A549 (cell line): ENCODE results near the gene TFE3. TPM values are rescaled to one million over a fixed set of nuclear protein-coding genes. Genes with fewer than 3 reads are reported as not detected.

Experiments
- ATAC-seq, 2 experiments: fragments of 200-7000 bp in 1 of 2; fragments of >200 bp in 1 of 2; cut with Nextera tagmentation in 1 of 2; cut with Tn5 transposase in 1 of 2; 3 replicates each; pipeline versions ENCODE4 v1.8.0 to v1.9.1; 2018 to 2020; ENCODE audit warnings: mild to moderate bottlenecking in 1 of 2, moderate library complexity in 1 of 2
- CTCF ChIA-PET: fragments of 300-600 bp; sonication (Branson Sonifier 250); formaldehyde crosslinking; extraction: SDS; loops from one replicate; lab custom pipeline; 2021; ENCODE audit warnings: antibody characterized with exemption, inconsistent platforms; lab: Yijun Ruan, JAX
- POLR2A ChIA-PET: fragments of 350-600 bp; formaldehyde crosslinking; extraction: SDS; loops from one replicate; lab custom pipeline; 2021; ENCODE audit warnings: antibody characterized with exemption, inconsistent platforms; lab: Yijun Ruan, JAX
- DNase-seq, 2 experiments: peaks; one replicate each; pipeline versions ENCODE4 v3.0.0 to v3.0.0-alpha.2; 2011 to 2016; ENCODE audit warnings: low read depth in 1 of 2, low spot score in 1 of 2
- FAIRE-seq: peaks from 2 replicates; lab custom pipeline; 2011; peaks lifted over from hg19 to GRCh38; lab: Jason Lieb, UNC
- H3K27ac ChIP-seq, 2 experiments: fragments of >200 bp; sonication (Bioruptor Twin); formaldehyde crosslinking; 3 replicates each; pipeline ENCODE4 v1.5.1; 2016 to 2017
- H3K4me1 ChIP-seq: fragments of >200 bp; sonication (Bioruptor Twin); formaldehyde crosslinking; 3 replicates; pipeline ENCODE4 v1.6.1; 2016
- H3K4me2 ChIP-seq: fragments of >200 bp; sonication (Bioruptor Twin); formaldehyde crosslinking; 3 replicates; pipeline ENCODE4 v1.6.1; 2016
- H3K4me3 ChIP-seq: fragments of >200 bp; sonication (Bioruptor Twin); formaldehyde crosslinking; 3 replicates; pipeline ENCODE4 v1.5.1; 2016
- H3K9me3 ChIP-seq: fragments of >200 bp; sonication (Bioruptor Twin); formaldehyde crosslinking; 3 replicates; pipeline ENCODE4 v1.6.1; 2016
- BHLHE40 ChIP-seq: IDR thresholded peaks from 2 replicates; pipeline ENCODE4 v1.6.1; 2012; ENCODE audit warnings: low read depth, low read length, inconsistent platforms
- CBX8 ChIP-seq: fragments of 200-600 bp; sonication (generic); IDR thresholded peaks from 2 replicates; pipeline ENCODE4 v1.6.1; 2016
- CEBPB ChIP-seq, 2 experiments: fragments of >200 bp in 1 of 2; sonication (Bioruptor Twin) in 1 of 2; formaldehyde crosslinking in 1 of 2; IDR thresholded peaks; 2 replicates each; pipeline ENCODE4 v1.6.1; 2012 to 2016
- EHMT2 ChIP-seq: fragments of 200-600 bp; sonication (generic); IDR thresholded peaks from 2 replicates; pipeline ENCODE4 v1.6.1; 2016; ENCODE audit warnings: antibody characterized with exemption, low read depth, mild to moderate bottlenecking, moderate library complexity
- ELK1 ChIP-seq: fragments of 150-350 bp; IDR thresholded peaks from 2 replicates; pipeline ENCODE4 v1.6.1; 2014; ENCODE audit warnings: low read depth, mild to moderate bottlenecking, low read length
- EP300 ChIP-seq, 2 experiments: fragments of >200 bp; sonication (Bioruptor Twin); formaldehyde crosslinking; IDR thresholded peaks; 2 replicates in 1 of 2; 3 replicates in 1 of 2; pipeline ENCODE4 v1.6.1; 2016 to 2017
- ESRRA ChIP-seq: fragments of 150-350 bp; IDR thresholded peaks from 2 replicates; pipeline ENCODE4 v1.6.1; 2014; ENCODE audit warnings: mild to moderate bottlenecking, low read length, borderline replicate concordance
- HDAC2 ChIP-seq: fragments of 200-600 bp; sonication (generic); IDR thresholded peaks from 2 replicates; pipeline ENCODE4 v1.6.1; 2016
- HES2 ChIP-seq: fragments of >200 bp; sonication (Bioruptor Twin); formaldehyde crosslinking; IDR thresholded peaks from 2 replicates; pipeline ENCODE4 v1.6.1; 2016
- JUN ChIP-seq, 2 experiments: fragments of >200 bp; sonication (Bioruptor Twin); formaldehyde crosslinking; IDR thresholded peaks; 2 replicates in 1 of 2; 3 replicates in 1 of 2; pipeline ENCODE4 v1.6.1; 2016 to 2017
- KDM5A ChIP-seq: fragments of 200-600 bp; sonication (generic); IDR thresholded peaks from 2 replicates; pipeline ENCODE4 v1.6.1; 2016; ENCODE audit warnings: antibody characterized with exemption, mild to moderate bottlenecking
- MAFK ChIP-seq: fragments of 450-650 bp; IDR thresholded peaks from 2 replicates; pipeline ENCODE4 v1.6.1; 2014; ENCODE audit not compliant: partially characterized antibody
- MAX ChIP-seq: IDR thresholded peaks from 2 replicates; pipeline ENCODE4 v1.6.1; 2012
- NFE2L2 ChIP-seq: fragments of 150-350 bp; conservative IDR thresholded peaks from 2 replicates; pipeline ENCODE4 v1.6.1; 2014; ENCODE audit warnings: low read length
- NR3C1 ChIP-seq: fragments of >200 bp; sonication (Bioruptor Twin); formaldehyde crosslinking; IDR thresholded peaks from 3 replicates; pipeline ENCODE4 v1.6.1; 2017
- RAD21 ChIP-seq, 2 experiments: fragments of >200 bp in 1 of 2; sonication (Bioruptor Twin) in 1 of 2; formaldehyde crosslinking in 1 of 2; IDR thresholded peaks in 1 of 2; conservative IDR thresholded peaks in 1 of 2; 2 replicates in 1 of 2; 3 replicates in 1 of 2; pipeline ENCODE4 v1.6.1; 2012 to 2018; ENCODE audit warnings: inconsistent platforms in 1 of 2
- RCOR1 ChIP-seq: fragments of 150-350 bp; IDR thresholded peaks from 2 replicates; pipeline ENCODE4 v1.6.1; 2014; ENCODE audit warnings: antibody characterized with exemption, low read length, low read depth
- REST ChIP-seq: fragments of 200-600 bp; sonication (generic); IDR thresholded peaks from 2 replicates; pipeline ENCODE4 v1.6.1; 2016; ENCODE audit warnings: antibody characterized with exemption, mild to moderate bottlenecking, moderate library complexity
- RFX5 ChIP-seq: fragments of 450-650 bp; IDR thresholded peaks from 2 replicates; pipeline ENCODE4 v1.7.1; 2014; ENCODE audit warnings: antibody characterized with exemption, mild to moderate bottlenecking, moderate library complexity
- RNF2 ChIP-seq: fragments of 200-600 bp; sonication (generic); IDR thresholded peaks from 2 replicates; pipeline ENCODE4 v1.6.1; 2016; ENCODE audit warnings: low read depth, mild to moderate bottlenecking, antibody characterized with exemption, moderate library complexity, borderline replicate concordance
- SREBF2 ChIP-seq: fragments of 450-650 bp; IDR thresholded peaks from 2 replicates; pipeline ENCODE4 v1.6.1; 2014; ENCODE audit warnings: mild to moderate bottlenecking, moderate library complexity
- TFCP2L1 ChIP-seq: fragments of 250-450 bp; sonication (Bioruptor Pico); IDR thresholded peaks from 2 replicates; pipeline ENCODE4 v1.5.0; 2021; ENCODE audit warnings: mild to moderate bottlenecking
- ZC3H11A ChIP-seq: fragments of 450-650 bp; IDR thresholded peaks from 2 replicates; pipeline ENCODE4 v1.6.1; 2014; ENCODE audit warnings: antibody characterized with exemption, mild to moderate bottlenecking
- ZNF302 ChIP-seq: fragments of 250-450 bp; sonication (Bioruptor Pico); IDR thresholded peaks from 2 replicates; pipeline ENCODE4 v1.9.0; 2021; ENCODE audit warnings: inconsistent platforms, mild to moderate bottlenecking, moderate library complexity
- ZSCAN20 ChIP-seq: fragments of 250-450 bp; sonication (Bioruptor Pico); IDR thresholded peaks from 2 replicates; pipeline ENCODE4 v1.8.0; 2022; ENCODE audit warnings: mild to moderate bottlenecking, moderate library complexity
- WGBS: methylation state at CpG from one replicate; pipeline ENCODE4 v1.1.6; 2017; ENCODE audit errors: missing lambda C conversion rate; 5-methylcytosine and 5-hydroxymethylcytosine counted together
- polyA plus RNA-seq, 4 experiments: library from polyadenylated mRNA; depleted of rRNA in 3 of 4; stranded (reverse); fragments of >200 nt; fragmentation: RNase III in 1 of 4; extraction: RNeasy Plus Mini Kit Qiagen cat#74134 plus additional on column Dnase treatment in 1 of 4; gene quantifications; 2 replicates in 3 of 4; 3 replicates in 1 of 4; pipeline ENCODE4 v1.2.3, GENCODE V29; 2011 to 2017

TFE3 gene
- polyA plus RNA-seq, 2 of the 4 experiments (the other 2 are of a cell fraction): 16.1 to 56.3 TPM

- DNase-seq (no peak), ATAC-seq (no peak), FAIRE-seq (no peak)
- Histone ChIP-seq H3K4me2 (no peak overlapping the region), H3K27ac (no peak overlapping the region), H3K4me1 (no peaks in the 10 kb centered on the region), H3K9me3 (no peaks in the 10 kb centered on the region), H3K4me3 (no peak overlapping the region)
- no peak for TF ChIP-seq NR3C1
- TF ChIP-seq ZSCAN20 (CRISPR knock-in tag): no peak
- TF ChIP-seq KDM5A: no peak
- no peak for TF ChIP-seq NFE2L2
- no peak for TF ChIP-seq ZNF302 (CRISPR knock-in tag)
- ChIA-PET POLR2A (no interaction called here), CTCF (no interaction called here)
These were observed 50.8 kb downstream of the TFE3 start for GRCh38 chrX:48992341-48992740.

GRCh38 chrX:48989483-48989882, 53.7 kb downstream of the TFE3 start:
- TF ChIP-seq JUN (IDR thresholded peaks at IDR 0.05): no peak
- no peak for TF ChIP-seq EP300 (IDR thresholded peaks at IDR 0.05)
- TF ChIP-seq ESRRA: no peak
- no peak for TF ChIP-seq MAFK
- no peak for TF ChIP-seq TFCP2L1
- no peak for TF ChIP-seq SREBF2
- no peak for TF ChIP-seq RCOR1
- TF ChIP-seq MAX: no peak
- no peak for TF ChIP-seq RAD21 (conservative IDR thresholded peaks at IDR 0.05 in 1 of 2, IDR thresholded peaks at IDR 0.05 in 1 of 2)
- TF ChIP-seq BHLHE40: no peak
- no peak for TF ChIP-seq RNF2
- no peak for TF ChIP-seq REST
- no peak for TF ChIP-seq ELK1
- TF ChIP-seq ZC3H11A: no peak
- TF ChIP-seq CBX8: no peak
- TF ChIP-seq EHMT2: no peak
- TF ChIP-seq RFX5: no peak
- TF ChIP-seq CEBPB (IDR thresholded peaks at IDR 0.05): no peak
- no peak for TF ChIP-seq HDAC2
- no peak for TF ChIP-seq HES2
- CTCF ChIA-PET: interaction anchor here (0.7 to 4.5 kb wide), 2 partner anchors 17 to 55 kb away, joined by 3 to 14 read pairs; partner anchors contain the start of gene KCND1
- WGBS: 94% methylated on average over 4 of the region's 4 CpGs
- H3K27ac ChIP-seq: no peak overlapping the region
- no peaks in the 10 kb centered on the region for H3K9me3 ChIP-seq
- POLR2A ChIA-PET: no interaction called here
- DNase-seq (no peak), ATAC-seq (no peak), FAIRE-seq (no peak)
- H3K4me3 ChIP-seq: no peak overlapping the region
- H3K4me2 ChIP-seq: no peak overlapping the region
- no peaks in the 10 kb centered on the region for H3K4me1 ChIP-seq
